ENCODE measurements around the gene PBX2.
A peak's percentile ranks its signal among the peaks of the same experiment; 100 is the strongest.

Gene PBX2

GRCh38 chr6:32178547-32179440 lies 11.2 kb downstream of the PBX2 start:
- H3K79me2 ChIP-seq (ENCODE audit: low read length): peaks cover 17% of the 10 kb centered on the region
- peaks cover 19% of the 10 kb centered on the region for H3F3A ChIP-seq (ENCODE audit: insufficient read depth, low read length)
- peak overlapping the region; percentile 97 for H3K4me2 ChIP-seq (ENCODE audit: low read depth, low read length)
- TF ChIP-seq EZH2phosphoT487 (IDR thresholded peaks at IDR 0.05; ENCODE audit: low read length): no peak
- TF ChIP-seq EZH2 (optimal IDR thresholded peaks at IDR 0.05; ENCODE audit: low read depth, low read length): no peak
- TF ChIP-seq CTCF (IDR thresholded peaks at IDR 0.05; ENCODE audit: low read length): no peak
- peak overlapping the region; percentile 82 for H3K4me3 ChIP-seq (ENCODE audit: low read length)
- H3K9ac ChIP-seq (ENCODE audit: low read length): peak overlapping the region; percentile 70
- DNase-seq: no peak
- peak overlapping the region; percentile 59 for H2AFZ ChIP-seq (ENCODE audit: low read length)
- H3K4me1 ChIP-seq (ENCODE audit: low read length): peaks cover 21% of the 10 kb centered on the region
- H3K27ac ChIP-seq (ENCODE audit: low read length): peak overlapping the region; percentile 96; the same call in 1 of the 2 replicates
- no peaks in the 10 kb centered on the region for H3K9me2 ChIP-seq (replicated peaks; ENCODE audit: insufficient read depth, low read length)
- no peaks in the 10 kb centered on the region for H3K9me3 ChIP-seq (replicated peaks; ENCODE audit: insufficient read depth, low read length)
- H4K20me1 ChIP-seq (ENCODE audit: insufficient read depth, low read length): no peaks in the 10 kb centered on the region
- H3K27me3 ChIP-seq (replicated peaks; ENCODE audit: insufficient read depth, low read length): no peaks in the 10 kb centered on the region
- H3K36me3 ChIP-seq (replicated peaks; ENCODE audit: insufficient read depth, low read length): no peaks in the 10 kb centered on the region

GRCh38 chr6:32177788-32178546 lies 12.0 kb downstream of the PBX2 start, which contains the start of gene RNF5:
TSS of gene RNF5 (plus strand) at chr6:32178405. CDS start at chr6:32178512, 107 bp downstream.
- peaks cover 17% of the 10 kb centered on the region for H3K79me2 ChIP-seq (ENCODE audit: low read length)
- peak within 1 kb of the TSS; percentile 96 for H3K27ac ChIP-seq (ENCODE audit: low read length)
- TF ChIP-seq EZH2 (optimal IDR thresholded peaks at IDR 0.05; ENCODE audit: low read depth, low read length) (no peak), EZH2phosphoT487 (IDR thresholded peaks at IDR 0.05; ENCODE audit: low read length) (no peak), CTCF (IDR thresholded peaks at IDR 0.05; ENCODE audit: low read length) (no peak)
- H3K4me3 ChIP-seq (ENCODE audit: low read length): peak within 1 kb of the TSS; percentile 82
- DNase-seq: peak; percentile 99
- peak within 1 kb of the TSS; percentile 70 for H3K9ac ChIP-seq (ENCODE audit: low read length)
- no peaks in the 10 kb centered on the region for H3K9me2 ChIP-seq (replicated peaks; ENCODE audit: insufficient read depth, low read length)
- H3F3A ChIP-seq (ENCODE audit: insufficient read depth, low read length): peaks cover 19% of the 10 kb centered on the region
- peak within 1 kb of the TSS; percentile 79 for H2AFZ ChIP-seq (ENCODE audit: low read length)
- no peaks in the 10 kb centered on the region for H3K36me3 ChIP-seq (replicated peaks; ENCODE audit: insufficient read depth, low read length)
- H3K9me3 ChIP-seq (replicated peaks; ENCODE audit: insufficient read depth, low read length): no peaks in the 10 kb centered on the region
- peak within 1 kb of the TSS; percentile 97 for H3K4me2 ChIP-seq (ENCODE audit: low read depth, low read length)
- peaks cover 21% of the 10 kb centered on the region for H3K4me1 ChIP-seq (ENCODE audit: low read length)
- no peaks in the 10 kb centered on the region for H4K20me1 ChIP-seq (ENCODE audit: insufficient read depth, low read length)
- no peaks in the 10 kb centered on the region for H3K27me3 ChIP-seq (replicated peaks; ENCODE audit: insufficient read depth, low read length)

DNA sequence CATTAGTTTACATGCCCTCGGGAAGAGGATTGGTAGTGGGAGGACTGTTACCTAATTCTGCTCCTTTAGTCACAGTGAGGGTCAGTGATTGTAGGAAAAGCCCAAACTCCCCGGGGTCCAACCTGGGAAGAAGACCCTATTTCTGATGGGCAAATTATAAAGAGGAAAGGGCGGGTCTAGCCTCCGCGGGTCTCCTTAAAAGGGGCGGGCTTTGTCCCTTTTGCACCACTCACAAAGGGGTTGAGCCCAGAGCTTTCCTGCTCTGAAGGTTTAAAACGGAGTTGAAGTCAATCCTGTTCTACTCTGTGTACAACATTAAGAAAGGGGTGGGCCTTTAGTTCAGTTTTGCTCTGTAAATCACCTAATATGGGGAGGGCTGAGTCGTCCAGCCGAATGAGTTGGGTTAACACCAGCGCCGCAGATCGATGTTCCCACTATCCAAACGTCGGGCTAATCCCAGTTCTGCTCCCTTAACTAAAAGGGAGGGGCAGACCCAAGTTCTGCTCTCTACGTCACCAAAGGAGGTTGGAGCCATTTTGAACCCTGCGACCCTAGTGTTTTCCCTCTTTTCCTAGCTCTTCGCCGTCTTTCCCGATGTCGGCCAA lies 12.7 kb downstream of the PBX2 start:
- H3F3A ChIP-seq (ENCODE audit: insufficient read depth, low read length): peaks cover 19% of the 10 kb centered on the region
- H4K20me1 ChIP-seq (ENCODE audit: insufficient read depth, low read length): no peaks in the 10 kb centered on the region
- peaks cover 17% of the 10 kb centered on the region for H3K79me2 ChIP-seq (ENCODE audit: low read length)
- no peak for TF ChIP-seq CTCF (IDR thresholded peaks at IDR 0.05; ENCODE audit: low read length)
- TF ChIP-seq EZH2phosphoT487 (IDR thresholded peaks at IDR 0.05; ENCODE audit: low read length): no peak
- TF ChIP-seq EZH2 (optimal IDR thresholded peaks at IDR 0.05; ENCODE audit: low read depth, low read length): no peak
- no peaks in the 10 kb centered on the region for H3K9me2 ChIP-seq (replicated peaks; ENCODE audit: insufficient read depth, low read length)
- H3K27me3 ChIP-seq (replicated peaks; ENCODE audit: insufficient read depth, low read length): no peaks in the 10 kb centered on the region
- H3K4me2 ChIP-seq (ENCODE audit: low read depth, low read length): peak overlapping the region; percentile 97
- H3K9ac ChIP-seq (ENCODE audit: low read length): peak overlapping the region; percentile 70
- H3K4me1 ChIP-seq (ENCODE audit: low read length): peaks cover 21% of the 10 kb centered on the region
- peak overlapping the region; percentile 79 for H2AFZ ChIP-seq (ENCODE audit: low read length)
- H3K4me3 ChIP-seq (ENCODE audit: low read length): peak overlapping the region; percentile 82
- H3K36me3 ChIP-seq (replicated peaks; ENCODE audit: insufficient read depth, low read length): no peaks in the 10 kb centered on the region
- H3K9me3 ChIP-seq (replicated peaks; ENCODE audit: insufficient read depth, low read length): no peaks in the 10 kb centered on the region
- peak overlapping the region; percentile 96 for H3K27ac ChIP-seq (ENCODE audit: low read length)
- DNase-seq: peak; percentile 53

All from MM.1S (cell line).